SK-N-SH treated with all-trans-retinoic acid at 6 μM for 48 hours (cell line): ENCODE results near the gene MLYCD.

Experiments
- ATAC-seq: fragments of 200-7000 bp; cut with Tn5 transposase; 3 replicates; pipeline ENCODE4 v1.9.1; 2020; ENCODE audit warnings: mild to moderate bottlenecking, moderate library complexity
- ARNTL ChIP-seq: fragments of 450-650 bp; formaldehyde crosslinking; IDR thresholded peaks from 2 replicates; pipeline ENCODE4 v1.5.0; 2020; ENCODE audit warnings: low read depth, mild to moderate bottlenecking, moderate library complexity, borderline replicate concordance
- CREB5 ChIP-seq: fragments of 250-450 bp; sonication (Bioruptor Pico); IDR thresholded peaks from 2 replicates; pipeline ENCODE4 v1.5.1; 2020; ENCODE audit warnings: low read depth, mild to moderate bottlenecking, moderate library complexity
- CSDC2 ChIP-seq: fragments of 250-450 bp; sonication (Bioruptor Pico); IDR thresholded peaks from 2 replicates; pipeline ENCODE4 v1.5.0; 2020; ENCODE audit warnings: mild to moderate bottlenecking, moderate library complexity
- ESRRG ChIP-seq: fragments of 250-450 bp; sonication (Bioruptor Pico); IDR thresholded peaks from 2 replicates; pipeline ENCODE4 v1.6.1; 2021; ENCODE audit warnings: mild to moderate bottlenecking
- GLIS3 ChIP-seq: fragments of 250-450 bp; sonication (Bioruptor Pico); IDR thresholded peaks from 2 replicates; pipeline ENCODE4 v1.5.0; 2020; ENCODE audit warnings: mild to moderate bottlenecking, moderate library complexity
- ISL1 ChIP-seq: fragments of 250-450 bp; sonication (Bioruptor Pico); IDR thresholded peaks from 2 replicates; pipeline ENCODE4 v2.1.2; 2022; ENCODE audit warnings: mild to moderate bottlenecking, moderate library complexity
- PATZ1 ChIP-seq: fragments of 250-450 bp; sonication (Bioruptor Pico); IDR thresholded peaks from 2 replicates; pipeline ENCODE4 v1.8.0; 2020; ENCODE audit warnings: mild to moderate bottlenecking, moderate library complexity, borderline replicate concordance
- PPARA ChIP-seq: fragments of 250-450 bp; sonication (Bioruptor Pico); IDR thresholded peaks from 2 replicates; pipeline ENCODE4 v1.5.0; 2020; ENCODE audit warnings: mild to moderate bottlenecking, borderline replicate concordance
- RARB ChIP-seq: fragments of 250-450 bp; sonication (Bioruptor Pico); IDR thresholded peaks from 2 replicates; pipeline ENCODE4 v1.8.0; 2021; ENCODE audit warnings: mild to moderate bottlenecking, moderate library complexity
- SNAI2 ChIP-seq: fragments of 250-450 bp; sonication (Bioruptor Pico); IDR thresholded peaks from 2 replicates; pipeline ENCODE4 v1.5.0; 2020; ENCODE audit warnings: mild to moderate bottlenecking, moderate library complexity
- TCF4 ChIP-seq: fragments of 250-450 bp; sonication (Bioruptor Pico); IDR thresholded peaks from 2 replicates; pipeline ENCODE4 v1.8.0; 2021; ENCODE audit warnings: mild to moderate bottlenecking, moderate library complexity, borderline replicate concordance
- TSHZ2 ChIP-seq: fragments of 250-450 bp; sonication (Bioruptor Pico); IDR thresholded peaks from 2 replicates; pipeline ENCODE4 v1.5.0; 2020; ENCODE audit warnings: mild to moderate bottlenecking, moderate library complexity
- ZC3H10 ChIP-seq: fragments of 250-450 bp; sonication (Bioruptor Pico); IDR thresholded peaks from 2 replicates; pipeline ENCODE4 v1.5.1; 2021; ENCODE audit warnings: mild to moderate bottlenecking, moderate library complexity
- ZFP3 ChIP-seq: fragments of 250-450 bp; sonication (Bioruptor Pico); IDR thresholded peaks from 2 replicates; pipeline ENCODE4 v1.5.0; 2020; ENCODE audit warnings: mild to moderate bottlenecking, moderate library complexity
- ZFP30 ChIP-seq: fragments of 450-650 bp; formaldehyde crosslinking; IDR thresholded peaks from 2 replicates; pipeline ENCODE4 v1.5.0; 2022; ENCODE audit warnings: mild to moderate bottlenecking, moderate library complexity
- ZNF565 ChIP-seq: fragments of 450-650 bp; formaldehyde crosslinking; conservative IDR thresholded peaks from 2 replicates; pipeline ENCODE4 v1.5.0; 2020; ENCODE audit warnings: low read depth, mild to moderate bottlenecking, moderate library complexity
- ZNF70 ChIP-seq: fragments of 450-650 bp; formaldehyde crosslinking; IDR thresholded peaks from 2 replicates; pipeline ENCODE4 v1.5.0; 2020; ENCODE audit warnings: mild to moderate bottlenecking, moderate library complexity
- ZNF8 ChIP-seq: fragments of 450-650 bp; formaldehyde crosslinking; IDR thresholded peaks from 2 replicates; pipeline ENCODE4 v1.5.0; 2020; ENCODE audit warnings: mild to moderate bottlenecking, moderate library complexity
- TF ChIP-seq, protein P1 (sequence below): fragments of 250-450 bp; sonication (Bioruptor Pico); IDR thresholded peaks from 2 replicates; pipeline ENCODE4 v1.8.0; 2021; ENCODE audit warnings: low read depth, mild to moderate bottlenecking, moderate library complexity, borderline replicate concordance
- TF ChIP-seq, protein P2 (sequence below): fragments of 250-450 bp; sonication (Bioruptor Pico); IDR thresholded peaks from 2 replicates; pipeline ENCODE4 v1.5.1; 2021; ENCODE audit warnings: mild to moderate bottlenecking, moderate library complexity

MLYCD gene

DNA sequence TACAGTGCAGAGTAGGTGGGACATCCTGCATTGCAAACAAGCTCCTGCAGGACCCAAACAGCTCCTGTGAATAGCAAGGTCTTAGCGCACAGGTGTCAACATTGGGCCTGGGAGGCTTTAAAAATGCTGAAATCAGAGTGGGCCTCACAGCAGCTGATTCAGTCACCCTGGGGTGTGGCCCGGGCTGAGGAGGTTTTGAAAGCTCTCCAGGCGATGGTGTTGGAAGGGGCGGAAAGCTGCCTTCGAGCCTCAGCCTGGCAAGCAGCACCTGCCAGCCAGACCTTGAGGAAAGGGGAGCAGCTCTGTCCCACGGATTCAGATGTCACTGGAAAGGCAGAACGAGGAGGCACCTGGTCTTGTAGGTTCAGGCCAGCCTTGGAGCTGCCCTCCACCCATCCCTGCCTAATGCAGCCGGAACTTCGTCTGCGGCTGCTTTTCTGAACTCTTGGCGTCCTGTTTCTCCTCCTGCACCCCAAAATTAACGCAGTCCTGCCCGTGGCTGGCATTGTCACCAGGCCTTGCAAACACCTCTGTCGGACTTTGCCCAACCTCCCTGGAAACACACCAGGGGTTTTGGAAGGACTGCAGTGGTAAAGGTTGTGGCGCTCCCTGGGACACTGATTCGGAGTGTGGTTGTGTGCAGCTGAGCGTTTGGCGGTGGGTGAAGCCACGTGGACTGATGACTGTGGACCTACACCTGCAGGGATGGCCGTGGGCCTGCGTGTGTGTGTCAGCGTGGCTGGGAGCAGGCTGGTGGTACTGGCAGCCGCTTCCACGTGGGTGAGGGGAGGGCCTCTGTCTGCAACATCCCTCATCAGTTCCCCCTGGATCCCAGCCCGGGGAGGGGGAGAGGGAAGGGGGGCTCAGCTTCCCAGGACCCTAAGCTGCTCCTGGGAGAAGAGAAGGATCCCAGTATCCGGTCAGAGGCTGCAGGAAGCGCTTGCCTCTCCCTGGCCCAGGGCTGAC is 72.5 kb downstream of the MLYCD start (continued):
- TF ChIP-seq, protein P1, sequence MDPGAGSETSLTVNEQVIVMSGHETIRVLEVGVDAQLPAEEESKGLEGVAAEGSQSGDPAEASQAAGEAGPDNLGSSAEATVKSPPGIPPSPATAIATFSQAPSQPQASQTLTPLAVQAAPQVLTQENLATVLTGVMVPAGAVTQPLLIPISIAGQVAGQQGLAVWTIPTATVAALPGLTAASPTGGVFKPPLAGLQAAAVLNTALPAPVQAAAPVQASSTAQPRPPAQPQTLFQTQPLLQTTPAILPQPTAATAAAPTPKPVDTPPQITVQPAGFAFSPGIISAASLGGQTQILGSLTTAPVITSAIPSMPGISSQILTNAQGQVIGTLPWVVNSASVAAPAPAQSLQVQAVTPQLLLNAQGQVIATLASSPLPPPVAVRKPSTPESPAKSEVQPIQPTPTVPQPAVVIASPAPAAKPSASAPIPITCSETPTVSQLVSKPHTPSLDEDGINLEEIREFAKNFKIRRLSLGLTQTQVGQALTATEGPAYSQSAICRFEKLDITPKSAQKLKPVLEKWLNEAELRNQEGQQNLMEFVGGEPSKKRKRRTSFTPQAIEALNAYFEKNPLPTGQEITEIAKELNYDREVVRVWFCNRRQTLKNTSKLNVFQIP (CRISPR knock-in tag), result no peak
- TF ChIP-seq, all 23 proteins: peak for 0

GRCh38 chr16:83972256-83973008 is 73.5 kb downstream of the MLYCD start:
- no peak for ATAC-seq
- TF ChIP-seq, protein P1 (CRISPR knock-in tag), result no peak
- TF ChIP-seq ARNTL (CRISPR knock-in tag) (no peak), CSDC2 (CRISPR knock-in tag) (no peak), ZFP3 (CRISPR knock-in tag) (no peak), ZNF565 (no peak), PATZ1 (CRISPR knock-in tag) (no peak), ZNF70 (CRISPR knock-in tag) (no peak), SNAI2 (CRISPR knock-in tag) (no peak), CREB5 (CRISPR knock-in tag) (no peak), TCF4 (CRISPR knock-in tag) (no peak), ZFP30 (CRISPR knock-in tag) (no peak), ZNF8 (CRISPR knock-in tag) (no peak), ISL1 (CRISPR knock-in tag) (no peak), ESRRG (CRISPR knock-in tag) (no peak), RARB (CRISPR knock-in tag) (no peak)
- TF ChIP-seq, protein P2, sequence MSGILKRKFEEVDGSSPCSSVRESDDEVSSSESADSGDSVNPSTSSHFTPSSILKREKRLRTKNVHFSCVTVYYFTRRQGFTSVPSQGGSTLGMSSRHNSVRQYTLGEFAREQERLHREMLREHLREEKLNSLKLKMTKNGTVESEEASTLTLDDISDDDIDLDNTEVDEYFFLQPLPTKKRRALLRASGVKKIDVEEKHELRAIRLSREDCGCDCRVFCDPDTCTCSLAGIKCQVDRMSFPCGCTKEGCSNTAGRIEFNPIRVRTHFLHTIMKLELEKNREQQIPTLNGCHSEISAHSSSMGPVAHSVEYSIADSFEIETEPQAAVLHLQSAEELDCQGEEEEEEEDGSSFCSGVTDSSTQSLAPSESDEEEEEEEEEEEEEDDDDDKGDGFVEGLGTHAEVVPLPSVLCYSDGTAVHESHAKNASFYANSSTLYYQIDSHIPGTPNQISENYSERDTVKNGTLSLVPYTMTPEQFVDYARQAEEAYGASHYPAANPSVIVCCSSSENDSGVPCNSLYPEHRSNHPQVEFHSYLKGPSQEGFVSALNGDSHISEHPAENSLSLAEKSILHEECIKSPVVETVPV (CRISPR knock-in tag), result no peak
- TF ChIP-seq, all 23 proteins: peak for 0

DNA sequence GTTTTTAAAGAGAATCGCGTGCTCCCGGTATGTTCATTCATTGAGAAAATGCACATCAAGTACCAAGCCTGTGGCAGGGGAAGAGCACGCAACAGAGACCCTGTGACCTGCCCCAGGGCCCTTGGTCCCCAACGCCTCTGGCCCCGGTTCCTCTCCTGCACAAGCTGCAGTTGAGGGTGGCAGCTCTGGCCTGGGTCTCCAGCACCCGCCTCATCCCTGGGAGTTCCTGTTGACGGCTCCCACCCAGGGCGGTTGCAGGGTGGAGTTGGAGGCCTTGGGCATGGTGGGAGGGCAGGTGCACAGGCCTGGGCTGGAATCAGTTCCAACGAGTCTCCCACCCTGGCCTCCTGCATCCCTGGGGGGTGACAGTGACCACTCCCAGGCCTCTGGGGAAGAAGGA is 74.2 kb downstream of the MLYCD start:
- no peak for ATAC-seq
- no peak for TF ChIP-seq GLIS3
- TF ChIP-seq PPARA (CRISPR knock-in tag), result no peak
- no peak for TF ChIP-seq SNAI2 (CRISPR knock-in tag)
- TF ChIP-seq CSDC2 (CRISPR knock-in tag), result no peak
- TF ChIP-seq TSHZ2 (CRISPR knock-in tag), result no peak
- TF ChIP-seq ZC3H10 (CRISPR knock-in tag), result no peak
- TF ChIP-seq, protein P1 (CRISPR knock-in tag), result no peak
- no peak for TF ChIP-seq ZFP30 (CRISPR knock-in tag)
- no peak for TF ChIP-seq ISL1 (CRISPR knock-in tag)
- TF ChIP-seq RARB (CRISPR knock-in tag), result no peak
- no peak for TF ChIP-seq PATZ1 (CRISPR knock-in tag)
- no peak for TF ChIP-seq ARNTL (CRISPR knock-in tag)
